HepG2 (cell line): ENCODE data around the gene MARS1. TPM values are rescaled to one million over a fixed set of nuclear protein-coding genes. Genes with fewer than 3 reads are reported as not detected.
A peak's percentile ranks its signal among the peaks of the same experiment; 100 is the strongest.

Experiments
- CREB1 ChIP-seq, 2 experiments: fragments of 450-650 bp in 1 of 2; IDR thresholded peaks; 2 replicates each; pipeline ENCODE4 v1.6.1; 2016 to 2017; ENCODE audit warnings: control low read depth in 1 of 2, mild to moderate bottlenecking in 1 of 2, missing compliant biosample characterization in 1 of 2, missing genetic modification characterization in 1 of 2
- HDAC2 ChIP-seq: sonication (generic); formaldehyde crosslinking; IDR thresholded peaks from 2 replicates; pipeline ENCODE4 v1.4.0; 2020; ENCODE audit warnings: missing genetic modification reagents
- HMG20B ChIP-seq: conservative IDR thresholded peaks from 2 replicates; pipeline ENCODE4 v1.6.1; 2016; ENCODE audit warnings: missing genetic modification reagents, missing compliant biosample characterization
- ISL2 ChIP-seq: sonication (generic); formaldehyde crosslinking; IDR thresholded peaks from 2 replicates; pipeline ENCODE4 v1.5.0; 2020; ENCODE audit warnings: missing genetic modification reagents
- JDP2 ChIP-seq: sonication (generic); formaldehyde crosslinking; IDR thresholded peaks from 2 replicates; pipeline ENCODE4 v1.8.1; 2022; ENCODE audit warnings: missing genetic modification reagents, borderline replicate concordance
- KAT8 ChIP-seq: IDR thresholded peaks from 2 replicates; pipeline ENCODE4 v1.6.1; 2016; ENCODE audit warnings: missing genetic modification reagents, missing compliant biosample characterization
- RAD21 ChIP-seq: fragments of 450-650 bp; formaldehyde crosslinking; IDR thresholded peaks from 2 replicates; pipeline ENCODE4 v1.5.0; 2020; ENCODE audit warnings: mild to moderate bottlenecking
- ZMYM4 ChIP-seq: sonication (generic); formaldehyde crosslinking; IDR thresholded peaks from 2 replicates; pipeline ENCODE4 v1.8.1; 2023; ENCODE audit warnings: mild to moderate bottlenecking, missing genetic modification reagents
- ZNF274 ChIP-seq: sonication (generic); formaldehyde crosslinking; IDR thresholded peaks from 2 replicates; pipeline ENCODE4 v1.5.1; 2020; ENCODE audit warnings: mild to moderate bottlenecking, missing genetic modification reagents
- ZNF282 ChIP-seq: fragments of 450-650 bp; IDR thresholded peaks from 2 replicates; pipeline ENCODE4 v1.6.1; 2018; ENCODE audit not compliant: partially characterized antibody
- ZNF333 ChIP-seq: sonication (generic); formaldehyde crosslinking; IDR thresholded peaks from 2 replicates; pipeline ENCODE4 v1.4.0; 2020; ENCODE audit warnings: mild to moderate bottlenecking, missing genetic modification reagents, borderline replicate concordance
- ZNF646 ChIP-seq: sonication (generic); formaldehyde crosslinking; IDR thresholded peaks from 2 replicates; pipeline ENCODE4 v1.9.0; 2021; ENCODE audit warnings: mild to moderate bottlenecking, missing genetic modification reagents
- polyA plus RNA-seq, 8 experiments: library from polyadenylated mRNA; depleted of rRNA in 3 of 8; stranded (reverse) in 7 of 8; unstranded in 1 of 8; fragments of >200 nt; fragmentation: Illumina TruSeq in 4 of 8; extraction: Trizol in 4 of 8; gene quantifications; 2 replicates each; pipeline versions ENCODE4 v1.2.1 to v1.2.3, GENCODE V29; 2011 to 2016; ENCODE audit warnings: low read depth in 4 of 8, missing spikeins in 1 of 8, mixed read lengths in 1 of 8; ENCODE audit not compliant: insufficient read depth in 1 of 8
- total RNA-seq, 5 experiments: library from RNA; depleted of rRNA; stranded (reverse); fragments of >200 nt; fragmentation: Illumina TruSeq; extraction: Trizol; gene quantifications; 2 replicates each; pipeline ENCODE4 v1.2.3, GENCODE V29; 2016; ENCODE audit warnings: low read depth in 1 of 5
- TF ChIP-seq, protein P1 (sequence below): IDR thresholded peaks from 2 replicates; pipeline ENCODE4 v1.6.1; 2016; ENCODE audit warnings: control low read depth
- TF ChIP-seq, protein P2 (sequence below): sonication (generic); formaldehyde crosslinking; IDR thresholded peaks from one replicate; pipeline ENCODE4 v1.5.1; 2020; ENCODE audit warnings: mild to moderate bottlenecking, missing genetic modification reagents; ENCODE audit errors: not compliant biosample characterization

Gene MARS1
- total and polyA plus RNA-seq, 2 of the 13 experiments (the other 11 are each of a cell fraction or from before 2014, with no cell fraction given) = 115 to 181 TPM

DNA sequence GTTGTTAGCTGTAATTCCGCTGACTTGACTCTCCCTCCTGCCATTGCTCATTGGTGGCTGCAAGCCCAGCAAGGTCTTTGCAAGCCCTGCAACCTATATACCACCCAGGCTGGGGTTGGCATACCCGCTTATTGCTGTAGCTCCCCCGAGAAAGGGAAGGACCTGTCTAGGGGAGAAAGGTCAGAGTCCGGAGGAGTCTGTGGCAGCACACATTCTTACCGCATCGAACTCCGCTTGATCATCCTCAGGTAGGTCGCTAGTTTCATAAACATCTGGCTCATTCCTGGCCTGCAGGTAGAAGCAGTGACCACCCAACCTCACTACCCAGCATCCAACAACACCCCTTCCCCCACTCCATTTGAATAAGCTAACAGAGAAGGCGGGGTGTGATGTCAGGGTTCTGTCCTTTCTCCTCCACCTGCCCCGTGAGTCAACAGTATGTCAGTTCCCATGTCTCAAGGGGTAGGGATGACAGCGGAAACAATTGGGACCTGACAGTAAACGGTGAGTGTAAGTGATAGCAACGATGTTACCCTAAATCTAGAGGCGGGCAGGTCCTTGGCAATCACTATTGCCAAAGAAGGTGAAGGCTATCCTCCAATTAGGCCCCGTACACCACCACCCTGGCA, 58.1 kb downstream of the MARS1 start (continued):
- TF ChIP-seq, protein P1, sequence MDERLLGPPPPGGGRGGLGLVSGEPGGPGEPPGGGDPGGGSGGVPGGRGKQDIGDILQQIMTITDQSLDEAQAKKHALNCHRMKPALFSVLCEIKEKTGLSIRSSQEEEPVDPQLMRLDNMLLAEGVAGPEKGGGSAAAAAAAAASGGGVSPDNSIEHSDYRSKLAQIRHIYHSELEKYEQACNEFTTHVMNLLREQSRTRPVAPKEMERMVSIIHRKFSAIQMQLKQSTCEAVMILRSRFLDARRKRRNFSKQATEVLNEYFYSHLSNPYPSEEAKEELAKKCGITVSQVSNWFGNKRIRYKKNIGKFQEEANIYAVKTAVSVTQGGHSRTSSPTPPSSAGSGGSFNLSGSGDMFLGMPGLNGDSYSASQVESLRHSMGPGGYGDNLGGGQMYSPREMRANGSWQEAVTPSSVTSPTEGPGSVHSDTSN = no peak
- TF ChIP-seq ISL2 (no peak), RAD21 (CRISPR knock-in tag) (no peak), KAT8 (CRISPR knock-in tag) (no peak), HDAC2 (CRISPR knock-in tag) (no peak), ZMYM4 (CRISPR knock-in tag) (no peak), JDP2 (no peak), HMG20B (CRISPR knock-in tag) (no peak), ZNF274 (CRISPR knock-in tag) (no peak), CREB1 (IDR thresholded peaks at IDR 0.05) (0 out of 2 replicates have a peak, but pooled peaks have one; percentile 12), CREB1 (CRISPR knock-in tag; IDR thresholded peaks at IDR 0.05) (no peak), ZNF646 (CRISPR knock-in tag) (no peak), ZNF333 (CRISPR knock-in tag) (no peak), ZNF282 (no peak)
- TF ChIP-seq, protein P2, sequence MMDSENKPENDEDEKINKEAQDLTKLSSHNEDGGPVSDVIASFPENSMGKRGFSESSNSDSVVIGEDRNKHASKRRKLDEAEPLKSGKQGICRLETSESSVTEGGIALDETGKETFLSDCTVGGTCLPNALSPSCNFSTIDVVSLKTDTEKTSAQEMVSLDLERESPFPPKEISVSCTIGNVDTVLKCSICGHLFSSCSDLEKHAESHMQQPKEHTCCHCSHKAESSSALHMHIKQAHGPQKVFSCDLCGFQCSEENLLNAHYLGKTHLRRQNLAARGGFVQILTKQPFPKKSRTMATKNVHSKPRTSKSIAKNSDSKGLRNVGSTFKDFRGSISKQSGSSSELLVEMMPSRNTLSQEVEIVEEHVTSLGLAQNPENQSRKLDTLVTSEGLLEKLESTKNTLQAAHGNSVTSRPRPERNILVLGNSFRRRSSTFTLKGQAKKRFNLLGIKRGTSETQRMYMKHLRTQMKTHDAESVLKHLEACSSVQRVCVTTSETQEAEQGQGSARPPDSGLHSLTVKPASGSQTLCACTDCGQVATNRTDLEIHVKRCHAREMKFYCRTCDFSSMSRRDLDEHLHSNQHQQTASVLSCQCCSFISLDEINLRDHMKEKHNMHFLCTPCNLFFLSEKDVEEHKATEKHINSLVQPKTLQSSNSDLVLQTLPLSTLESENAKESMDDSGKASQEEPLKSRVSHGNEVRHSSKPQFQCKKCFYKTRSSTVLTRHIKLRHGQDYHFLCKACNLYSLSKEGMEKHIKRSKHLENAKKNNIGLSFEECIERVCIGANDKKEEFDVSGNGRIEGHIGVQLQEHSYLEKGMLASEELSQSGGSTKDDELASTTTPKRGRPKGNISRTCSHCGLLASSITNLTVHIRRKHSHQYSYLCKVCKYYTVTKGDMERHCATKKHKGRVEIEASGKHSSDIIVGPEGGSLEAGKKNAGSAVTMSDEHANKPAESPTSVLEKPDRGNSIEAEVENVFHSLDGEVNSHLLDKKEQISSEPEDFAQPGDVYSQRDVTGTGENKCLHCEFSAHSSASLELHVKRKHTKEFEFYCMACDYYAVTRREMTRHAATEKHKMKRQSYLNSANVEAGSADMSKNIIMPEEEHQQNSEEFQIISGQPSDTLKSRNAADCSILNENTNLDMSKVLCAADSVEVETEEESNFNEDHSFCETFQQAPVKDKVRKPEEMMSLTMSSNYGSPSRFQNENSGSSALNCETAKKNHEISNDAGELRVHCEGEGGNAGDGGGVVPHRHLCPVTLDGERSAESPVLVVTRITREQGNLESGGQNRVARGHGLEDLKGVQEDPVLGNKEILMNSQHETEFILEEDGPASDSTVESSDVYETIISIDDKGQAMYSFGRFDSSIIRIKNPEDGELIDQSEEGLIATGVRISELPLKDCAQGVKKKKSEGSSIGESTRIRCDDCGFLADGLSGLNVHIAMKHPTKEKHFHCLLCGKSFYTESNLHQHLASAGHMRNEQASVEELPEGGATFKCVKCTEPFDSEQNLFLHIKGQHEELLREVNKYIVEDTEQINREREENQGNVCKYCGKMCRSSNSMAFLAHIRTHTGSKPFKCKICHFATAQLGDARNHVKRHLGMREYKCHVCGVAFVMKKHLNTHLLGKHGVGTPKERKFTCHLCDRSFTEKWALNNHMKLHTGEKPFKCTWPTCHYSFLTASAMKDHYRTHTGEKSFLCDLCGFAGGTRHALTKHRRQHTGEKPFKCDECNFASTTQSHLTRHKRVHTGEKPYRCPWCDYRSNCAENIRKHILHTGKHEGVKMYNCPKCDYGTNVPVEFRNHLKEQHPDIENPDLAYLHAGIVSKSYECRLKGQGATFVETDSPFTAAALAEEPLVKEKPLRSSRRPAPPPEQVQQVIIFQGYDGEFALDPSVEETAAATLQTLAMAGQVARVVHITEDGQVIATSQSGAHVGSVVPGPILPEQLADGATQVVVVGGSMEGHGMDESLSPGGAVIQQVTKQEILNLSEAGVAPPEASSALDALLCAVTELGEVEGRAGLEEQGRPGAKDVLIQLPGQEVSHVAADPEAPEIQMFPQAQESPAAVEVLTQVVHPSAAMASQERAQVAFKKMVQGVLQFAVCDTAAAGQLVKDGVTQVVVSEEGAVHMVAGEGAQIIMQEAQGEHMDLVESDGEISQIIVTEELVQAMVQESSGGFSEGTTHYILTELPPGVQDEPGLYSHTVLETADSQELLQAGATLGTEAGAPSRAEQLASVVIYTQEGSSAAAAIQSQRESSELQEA (CRISPR knock-in tag) = no peak
